ENCODE results near the gene NSDHL. TPM values are rescaled to one million over a fixed set of nuclear protein-coding genes. Genes with fewer than 3 reads are reported as not detected.

The NSDHL gene
- total and polyA plus RNA-seq, 2 of the 13 experiments (the other 11 are each of a cell fraction or from before 2014, with no cell fraction given) = 26.2 to 49.3 TPM

DNA sequence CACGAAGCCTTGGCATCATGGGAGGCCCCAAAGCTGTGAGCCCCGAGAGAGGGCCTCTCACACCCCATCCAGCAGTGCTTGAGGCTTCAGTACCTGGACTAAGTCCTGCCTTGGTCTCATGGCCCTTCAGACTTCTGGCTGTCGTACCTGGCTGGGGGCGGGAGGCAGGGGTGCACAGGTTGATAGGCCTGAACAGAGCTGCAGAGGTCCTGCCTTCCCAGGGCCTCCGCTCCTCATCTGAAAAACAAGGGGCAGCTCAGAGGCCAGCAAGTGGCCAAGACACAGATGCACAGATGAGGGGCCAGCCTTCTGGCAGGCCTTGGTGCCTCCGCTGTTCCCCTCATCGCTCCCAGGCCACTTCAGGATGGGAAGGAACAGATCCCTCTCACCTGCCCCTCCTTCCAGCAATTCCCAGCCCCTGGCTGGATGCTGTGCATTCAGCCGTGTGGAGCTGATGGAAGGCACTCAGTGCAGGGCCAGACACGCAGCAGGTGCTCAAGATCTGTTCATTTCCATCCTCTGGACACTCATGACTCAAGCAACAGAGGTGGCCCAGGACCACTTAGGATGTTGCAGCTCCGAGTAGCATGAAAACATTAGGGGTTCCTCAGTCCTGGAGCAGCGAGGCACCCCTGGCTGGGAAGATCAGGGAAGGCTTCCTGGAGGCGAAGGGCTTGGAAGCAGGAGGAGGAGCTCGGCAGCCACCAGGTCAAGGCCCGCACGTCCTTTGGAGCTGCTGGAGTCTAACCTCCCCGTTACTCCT is 68.4 kb downstream of the NSDHL start (continued):
- TF ChIP-seq KLF11 (CRISPR knock-in tag; IDR thresholded peaks at IDR 0.05) (no peak), ZNF644 (CRISPR knock-in tag; IDR thresholded peaks at IDR 0.05; ENCODE audit: low read depth) (no peak), ZNF720 (CRISPR knock-in tag; IDR thresholded peaks at IDR 0.05) (no peak)

DNA sequence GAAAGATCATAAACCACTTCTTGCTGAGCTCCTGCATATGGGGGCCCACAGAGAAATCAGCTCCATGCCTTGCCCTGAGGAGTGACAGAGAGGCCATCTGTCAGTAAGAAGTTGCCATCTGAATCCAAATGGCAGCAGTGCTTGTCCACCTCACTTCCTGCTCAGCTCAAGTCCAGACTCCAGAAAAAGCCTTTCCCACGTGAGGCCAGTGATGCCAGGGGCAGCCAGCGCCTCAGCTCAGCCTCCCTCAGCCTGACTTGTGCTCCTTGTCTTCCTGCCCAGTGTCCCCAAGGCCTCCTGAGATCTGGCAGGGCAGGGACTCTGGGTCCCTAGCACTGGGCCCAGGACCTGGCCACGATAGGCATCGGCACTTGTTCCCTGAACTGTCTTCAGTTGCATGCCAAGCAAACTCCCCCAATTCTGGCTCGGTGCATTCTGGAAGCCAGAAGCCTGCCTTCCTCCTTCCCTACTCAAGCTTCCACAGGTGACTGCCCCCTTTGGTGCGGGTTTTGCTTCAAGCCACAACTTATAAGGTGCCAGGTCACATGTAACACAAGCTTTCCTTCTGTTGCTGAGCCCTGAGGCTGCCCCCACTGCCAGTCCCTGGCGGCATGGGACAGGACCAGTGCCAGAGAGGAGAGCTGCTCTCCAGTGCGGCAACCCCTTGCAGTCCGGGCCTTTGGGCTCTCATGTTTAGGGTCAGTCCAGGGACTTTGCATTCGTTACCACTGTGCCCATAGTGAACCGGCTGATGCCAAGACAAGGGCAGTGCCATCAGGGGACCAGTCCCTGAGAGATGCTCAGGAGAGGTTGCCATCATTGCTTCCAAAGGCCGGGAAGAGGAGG is 69.2 kb downstream of the NSDHL start:
- H3K9ac ChIP-seq (ENCODE audit: insufficient read depth, low read depth, low read length) = no peak overlapping the region
- H3K27ac ChIP-seq (ENCODE audit: extremely low read length, insufficient read depth, low read length) = no peak overlapping the region
- H2AFZ ChIP-seq (ENCODE audit: low read length) = no peak overlapping the region
- intact Hi-C loops (cut with micrococcal nuclease; ENCODE audit: unreplicated experiment) = no loop called here
- H3K4me2 ChIP-seq (ENCODE audit: low read depth, low read length) = no peak overlapping the region
- CTCF ChIA-PET (ENCODE audit: low intra/inter-chr PET ratio, low total read pairs) = no interaction called here
- BruUV-seq (replicated peaks) = no TSS peak
- H3K27me3 ChIP-seq (ENCODE audit: control insufficient read depth in 1 of 2, insufficient read depth in 2 of 2, low read length in 2 of 2) = peaks cover 0 to 11% of the 10 kb centered on the region in 2 experiments; a peak in 2 of 5 replicates
- H4K20me1 ChIP-seq (ENCODE audit: insufficient read depth, low read length) = no peaks in the 10 kb centered on the region
- ATAC-seq = no peak
- POLR2A ChIA-PET = no interaction called here
- no peak overlapping the region for H3K4me3 ChIP-seq (replicated peaks in 1 of 3; ENCODE audit: insufficient read depth in 1 of 3, low read depth in 2 of 3, low read length in 3 of 3)
- FAIRE-seq = no peak
- no peaks in the 10 kb centered on the region for H3K4me1 ChIP-seq (ENCODE audit: insufficient read depth, low read length)
- H3K79me2 ChIP-seq (ENCODE audit: insufficient read depth, low read length) = no peaks in the 10 kb centered on the region
- no peaks in the 10 kb centered on the region for H3K36me3 ChIP-seq (replicated peaks in 1 of 2; ENCODE audit: control insufficient read depth in 1 of 2, insufficient read depth in 2 of 2, low read length in 2 of 2)
- DNase-seq (ENCODE audit: low spot score) = no peak
- in situ Hi-C loops (cut with HindIII; ENCODE audit: extremely low pct_ligation_motif_present, low pct_unique_long_range_greater_than_20kb) = no loop called here
- WGBS (ENCODE audit: low lambda C conversion rate) = 50% methylated on average over 2 of the region's 12 CpGs
- TF ChIP-seq ZMAT3 (CRISPR knock-in tag; conservative IDR thresholded peaks at IDR 0.05) (no peak), ZNF83 (CRISPR knock-in tag; IDR thresholded peaks at IDR 0.05; ENCODE audit: borderline replicate concordance) (no peak), ZFP82 (CRISPR knock-in tag; IDR thresholded peaks at IDR 0.05; ENCODE audit: borderline replicate concordance) (no peak), NAIF1 (CRISPR knock-in tag; IDR thresholded peaks at IDR 0.05; ENCODE audit: borderline replicate concordance) (no peak), MBD4 (IDR thresholded peaks at IDR 0.05; ENCODE audit: borderline replicate concordance, low read length) (no peak), SKI (IDR thresholded peaks at IDR 0.05; ENCODE audit: partially characterized antibody) (no peak), YY1 (IDR thresholded peaks at IDR 0.05; ENCODE audit: insufficient read depth, insufficient replicate concordance, low read depth, low read length) (no peak), ZNF331 (CRISPR knock-in tag; IDR thresholded peaks at IDR 0.05) (no peak), ISX (CRISPR knock-in tag; conservative IDR thresholded peaks at IDR 0.05) (no peak), ZNF317 (CRISPR knock-in tag; IDR thresholded peaks at IDR 0.05) (no peak), TBX2 (CRISPR knock-in tag; IDR thresholded peaks at IDR 0.05; ENCODE audit: borderline replicate concordance) (no peak)
- no peaks in the 10 kb centered on the region for H3K9me3 ChIP-seq (ENCODE audit: low read length)

Measured in HepG2 (cell line).